HG03135 (cell line): ENCODE data around the gene NFKBIB.

Experiments
- ATAC-seq: cut with Tn5 transposase; IDR thresholded peaks from one replicate; pipeline ENCODE4 v1.9.1; 2021; ENCODE audit warnings: mild to moderate bottlenecking, moderate library complexity; ENCODE audit not compliant: unreplicated experiment

The NFKBIB gene

GRCh38 chr19:38901683-38902082 is 1.9 kb downstream of the NFKBIB start:
- ATAC-seq: no peak

GRCh38 chr19:38904581-38905539 is 5.1 kb downstream of the NFKBIB start:
- no peak for ATAC-seq

GRCh38 chr19:38905620-38906019 is 5.9 kb downstream of the NFKBIB start:
- no peak for ATAC-seq

- ATAC-seq: no peak
Measured at GRCh38 chr19:38907227-38907626, 7.5 kb downstream of the NFKBIB start.

- no peak for ATAC-seq
Measured at GRCh38 chr19:38907670-38908069, 7.9 kb downstream of the NFKBIB start.

- no peak for ATAC-seq
Measured at GRCh38 chr19:38908911-38909310, 9.1 kb downstream of the NFKBIB start.

GRCh38 chr19:38910488-38910887 is 10.7 kb downstream of the NFKBIB start:
- no peak for ATAC-seq

GRCh38 chr19:38911388-38912001 is 11.7 kb downstream of the NFKBIB start:
- no peak for ATAC-seq

DNA sequence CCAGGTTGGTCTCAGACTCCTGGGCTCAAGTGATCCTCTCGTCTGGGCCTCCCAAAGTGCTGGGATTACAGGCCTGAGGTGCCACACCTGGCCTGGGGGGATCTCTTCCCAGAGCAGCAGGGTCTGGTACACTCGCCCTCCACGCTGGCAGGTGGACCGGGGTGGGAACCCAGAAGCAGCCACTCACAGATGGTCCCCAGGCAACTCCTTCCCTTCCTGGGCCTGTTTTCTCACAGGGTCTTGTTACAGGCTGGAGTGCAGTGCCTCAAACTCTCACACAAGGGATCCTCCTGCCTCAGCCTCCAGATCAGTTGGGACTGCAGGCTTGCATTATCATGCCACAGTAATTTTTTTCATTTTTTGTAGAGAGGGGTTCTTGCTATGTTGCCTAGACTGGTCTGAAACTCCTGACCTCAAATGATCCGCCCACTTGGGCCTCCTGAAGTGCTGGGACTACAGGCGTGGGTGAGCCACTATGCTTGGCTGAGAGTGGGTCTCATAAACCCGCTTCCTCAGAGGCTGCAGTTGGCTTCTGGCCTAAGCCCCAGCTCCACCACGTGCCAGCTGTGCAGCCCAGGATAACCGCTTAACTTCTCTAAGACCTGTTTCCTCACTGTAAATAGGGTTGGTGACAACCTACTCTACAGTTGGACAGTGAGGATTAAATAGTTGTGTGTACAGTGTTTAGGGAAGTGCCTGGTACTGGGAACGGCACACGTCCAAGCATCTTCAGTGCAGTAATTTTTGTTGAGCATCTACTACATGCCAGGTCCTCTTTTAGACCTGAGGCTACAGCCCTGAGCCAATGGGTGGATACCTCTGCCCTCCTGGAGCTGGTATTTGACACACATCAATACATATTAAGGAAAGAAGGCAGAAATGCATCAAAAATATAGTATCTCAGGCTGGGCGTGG is 13.1 kb downstream of the NFKBIB start:
- no peak for ATAC-seq

DNA sequence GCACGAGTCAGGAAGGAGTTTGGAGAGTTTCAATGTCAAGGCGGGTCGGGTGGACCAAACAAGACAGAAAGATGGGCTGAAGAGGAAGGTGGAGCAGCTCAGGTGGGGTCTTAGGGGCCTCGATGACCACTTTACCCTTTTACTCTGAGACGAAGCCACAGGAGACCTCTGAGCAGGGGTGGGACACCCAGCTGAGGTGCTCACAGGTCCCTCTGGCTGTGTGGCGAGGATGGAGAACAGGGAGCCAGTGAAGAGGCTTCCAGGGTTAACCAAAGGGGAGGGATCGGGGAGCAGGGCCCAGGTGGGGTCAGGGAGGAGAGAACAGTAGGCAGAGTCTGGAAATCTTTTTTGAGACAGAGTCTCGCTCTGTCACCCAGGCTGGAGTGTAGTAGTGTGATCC is 14.2 kb downstream of the NFKBIB start:
- no peak for ATAC-seq

GRCh38 chr19:38915329-38916321 is 15.9 kb downstream of the NFKBIB start:
- no peak for ATAC-seq

GRCh38 chr19:38917516-38917915 is 17.7 kb downstream of the NFKBIB start:
- no peak for ATAC-seq

DNA sequence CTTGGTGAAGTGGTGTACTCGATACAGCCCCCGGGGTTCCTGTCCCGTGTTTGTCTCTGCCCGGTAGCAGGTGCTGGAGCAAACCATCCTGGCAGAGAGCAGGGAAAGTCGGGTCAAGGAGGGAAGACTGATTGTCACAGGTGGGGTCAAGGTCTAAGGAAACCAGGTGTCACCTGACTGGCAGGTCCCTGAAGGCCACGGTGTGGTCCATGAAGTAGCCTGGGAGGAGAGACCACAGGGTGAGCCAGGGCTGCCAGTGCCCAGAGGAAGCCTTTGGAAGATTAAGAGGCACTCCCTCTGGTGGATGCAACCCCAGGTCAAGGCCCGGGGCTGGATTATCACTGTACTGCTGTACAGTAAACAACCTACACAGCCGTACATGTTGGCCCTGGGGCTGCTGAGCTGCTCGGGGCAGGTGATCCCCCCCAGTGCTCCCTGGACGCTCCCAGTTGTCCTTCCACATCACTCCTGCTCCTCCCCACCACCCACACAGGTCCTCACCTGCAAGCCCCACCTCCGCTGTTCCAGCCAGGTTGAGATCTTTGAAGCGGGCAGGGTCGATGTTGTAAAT is 18.2 kb downstream of the NFKBIB start:
- no peak for ATAC-seq

- ATAC-seq: no peak
Measured at GRCh38 chr19:38918526-38918925, 18.8 kb downstream of the NFKBIB start.

DNA sequence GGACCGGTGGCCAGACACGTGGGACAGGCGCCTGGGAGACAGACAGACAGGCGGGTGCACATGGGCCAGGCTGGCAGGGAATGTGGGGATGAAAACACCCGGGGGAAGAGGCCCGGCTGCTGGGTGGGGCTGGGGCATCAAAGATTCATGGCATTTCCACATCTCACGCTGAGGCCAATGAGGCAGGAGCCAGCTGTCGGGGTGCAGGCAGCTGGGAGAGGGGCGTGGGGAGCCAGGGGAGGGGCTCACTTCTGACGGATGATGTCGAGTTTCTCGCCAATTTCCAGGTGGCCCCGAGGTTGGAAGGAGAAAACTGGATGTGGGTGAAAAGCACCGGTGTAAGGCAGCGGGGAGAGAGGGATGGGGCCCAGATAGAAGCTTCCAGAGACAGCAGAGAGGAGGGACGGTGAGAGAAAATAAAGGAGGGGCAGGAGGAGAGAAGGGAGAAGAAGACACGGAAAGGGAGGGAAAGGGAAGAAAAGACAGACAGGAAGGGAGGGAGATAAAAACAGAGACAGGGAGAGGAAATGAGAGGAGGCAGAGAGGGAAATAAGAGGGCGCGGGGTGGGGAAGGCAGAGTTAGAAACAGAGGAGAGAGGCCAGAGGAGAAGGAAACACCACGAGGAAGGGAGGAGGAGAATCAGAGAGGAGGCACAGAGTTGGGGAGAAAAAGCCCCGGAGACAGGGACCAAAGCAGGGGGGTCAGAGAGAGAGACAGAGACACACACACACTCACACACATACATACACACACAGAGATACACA is 20.2 kb downstream of the NFKBIB start:
- ATAC-seq: no peak

DNA sequence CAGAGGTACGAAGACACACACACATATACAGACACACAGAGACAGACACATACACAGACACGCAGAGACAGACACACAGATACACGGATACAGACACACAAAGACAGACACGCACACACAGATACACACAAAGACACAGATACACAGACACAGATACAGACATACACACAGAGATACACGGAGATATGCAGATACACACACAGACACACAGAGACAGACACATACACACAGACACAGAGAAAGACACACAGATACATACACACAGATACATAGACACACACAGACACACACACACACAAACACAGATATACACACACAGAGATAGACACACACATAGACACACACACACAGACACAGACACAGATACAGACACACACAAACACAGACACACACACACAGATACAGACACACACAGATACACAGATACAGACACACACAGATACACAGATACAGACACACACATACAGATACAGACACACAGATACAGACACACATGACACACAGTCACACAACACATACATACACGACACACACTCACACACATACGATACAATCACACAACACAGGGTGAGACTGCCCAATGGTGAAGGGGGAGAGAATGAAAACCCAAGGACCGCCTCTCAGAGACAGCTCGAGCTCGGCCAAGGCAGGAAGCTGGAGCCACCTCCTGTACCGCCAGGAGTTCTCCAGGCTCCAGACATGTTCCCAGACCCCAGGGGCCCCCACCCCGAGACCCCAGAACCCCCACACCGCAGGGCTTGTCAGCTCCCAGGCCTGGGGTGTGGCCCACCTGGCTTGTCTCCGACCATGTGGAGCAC is 21.0 kb downstream of the NFKBIB start:
- no peak for ATAC-seq

GRCh38 chr19:38921420-38922274 is 21.9 kb downstream of the NFKBIB start:
- no peak for ATAC-seq
